GM19467 (cell line): ENCODE measurements around the gene ZSCAN26.

ENCODE experiments used
- ATAC-seq: cut with Tn5 transposase; IDR thresholded peaks from one replicate; pipeline ENCODE4 v1.9.1; 2021; ENCODE audit warnings: mild to moderate bottlenecking, moderate library complexity; ENCODE audit not compliant: unreplicated experiment

The ZSCAN26 gene

GRCh38 chr6:28266962-28267694 lies at the start of gene ZSCAN26:
TSS of gene ZSCAN26 (plus strand) at chr6:28267143. CDS start at chr6:28271920, 4,777 bp downstream.
- peak; percentile 84 for ATAC-seq

GRCh38 chr6:28217890-28218289 lies 49.1 kb upstream of the ZSCAN26 start:
- ATAC-seq = no peak

DNA sequence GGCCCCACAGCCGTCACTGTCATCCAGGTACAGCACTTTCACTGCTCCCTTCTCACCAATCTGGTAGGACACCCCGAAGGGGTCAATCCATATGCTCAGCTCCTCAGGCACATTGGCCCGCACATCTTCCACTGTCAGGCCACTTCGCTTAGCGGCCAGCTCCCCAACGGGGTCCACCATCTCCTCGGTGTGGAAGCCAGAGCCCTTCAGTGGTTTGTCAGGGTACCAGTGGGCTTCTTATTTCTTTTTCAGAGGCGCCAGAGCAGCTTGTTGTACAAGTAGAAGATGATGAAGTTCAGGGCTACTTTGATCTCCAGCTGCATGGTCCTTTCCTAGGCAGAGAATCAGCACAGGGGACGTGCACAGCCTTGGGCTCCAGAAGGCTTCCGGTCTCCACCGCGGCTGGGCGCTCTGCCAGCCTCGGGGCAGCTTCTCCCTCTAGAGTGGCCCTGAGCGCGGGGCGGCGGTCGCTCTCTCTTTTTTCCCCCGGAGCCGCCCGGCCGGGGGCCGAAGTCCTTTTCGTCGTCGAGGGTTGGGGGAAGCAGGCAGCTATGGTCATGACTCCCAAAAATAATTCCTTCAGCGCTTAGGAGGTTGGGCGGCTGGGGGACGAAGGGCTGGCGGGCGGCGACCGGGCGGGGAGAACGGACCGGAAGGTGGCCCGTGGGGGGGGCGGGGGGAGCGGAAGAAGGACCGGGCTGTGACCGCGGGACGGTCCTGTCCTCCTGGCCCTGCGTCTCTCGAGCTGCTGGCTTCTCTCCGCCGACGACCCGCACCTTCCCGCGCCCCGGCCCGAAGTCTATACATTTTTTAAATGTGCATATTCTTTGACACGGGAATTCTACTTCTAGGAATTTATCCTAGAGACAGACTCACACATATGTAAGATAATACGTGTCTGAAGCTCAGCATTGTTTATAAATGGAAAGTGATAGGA lies 48.4 kb upstream of the ZSCAN26 start:
- peak; percentile 63 for ATAC-seq

- no peak for ATAC-seq
Measured at GRCh38 chr6:28220257-28221133, 46.4 kb upstream of the ZSCAN26 start.

DNA sequence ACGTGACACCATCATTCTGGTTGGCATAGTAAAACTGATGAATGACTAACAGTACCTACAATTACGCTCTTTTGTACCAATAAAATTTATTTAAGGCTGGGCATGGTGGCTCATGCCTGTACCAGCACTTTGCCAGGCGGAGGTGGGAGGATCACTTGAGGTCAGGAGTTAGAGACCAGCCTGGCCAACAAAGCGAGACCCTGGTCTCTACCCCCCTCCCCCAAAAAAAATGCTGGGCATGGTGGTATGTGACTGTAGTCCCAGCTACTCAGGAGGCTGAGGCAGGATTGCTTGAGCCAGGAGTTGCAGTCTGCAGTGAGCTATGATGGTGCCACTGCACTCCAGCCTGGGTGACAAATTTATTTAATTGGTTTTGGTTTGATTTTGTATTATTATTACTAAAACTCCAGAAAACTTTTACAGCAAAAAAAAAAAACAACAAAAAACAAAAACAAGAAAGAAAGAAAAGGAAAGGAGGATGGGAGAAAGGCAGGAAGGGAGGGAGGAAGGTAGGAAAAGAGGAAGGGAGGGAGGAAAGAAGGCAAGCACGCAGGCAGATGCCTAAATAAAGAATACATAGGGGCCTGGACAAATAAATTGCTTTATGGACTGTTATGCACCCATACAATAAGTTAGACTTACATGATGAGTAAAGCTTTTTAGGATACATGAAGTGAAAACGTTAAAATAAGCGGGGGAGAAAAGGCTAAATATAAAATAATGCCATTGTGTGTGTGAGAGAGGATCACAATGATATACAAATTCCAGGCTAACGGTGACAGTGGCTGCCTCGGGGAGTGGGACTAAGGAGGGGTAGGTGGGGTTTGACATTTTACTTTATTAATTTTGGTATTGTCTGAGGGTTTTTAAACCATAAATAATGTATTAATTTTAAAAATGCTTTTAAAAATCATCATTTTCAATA lies 42.5 kb upstream of the ZSCAN26 start:
- ATAC-seq = no peak

DNA sequence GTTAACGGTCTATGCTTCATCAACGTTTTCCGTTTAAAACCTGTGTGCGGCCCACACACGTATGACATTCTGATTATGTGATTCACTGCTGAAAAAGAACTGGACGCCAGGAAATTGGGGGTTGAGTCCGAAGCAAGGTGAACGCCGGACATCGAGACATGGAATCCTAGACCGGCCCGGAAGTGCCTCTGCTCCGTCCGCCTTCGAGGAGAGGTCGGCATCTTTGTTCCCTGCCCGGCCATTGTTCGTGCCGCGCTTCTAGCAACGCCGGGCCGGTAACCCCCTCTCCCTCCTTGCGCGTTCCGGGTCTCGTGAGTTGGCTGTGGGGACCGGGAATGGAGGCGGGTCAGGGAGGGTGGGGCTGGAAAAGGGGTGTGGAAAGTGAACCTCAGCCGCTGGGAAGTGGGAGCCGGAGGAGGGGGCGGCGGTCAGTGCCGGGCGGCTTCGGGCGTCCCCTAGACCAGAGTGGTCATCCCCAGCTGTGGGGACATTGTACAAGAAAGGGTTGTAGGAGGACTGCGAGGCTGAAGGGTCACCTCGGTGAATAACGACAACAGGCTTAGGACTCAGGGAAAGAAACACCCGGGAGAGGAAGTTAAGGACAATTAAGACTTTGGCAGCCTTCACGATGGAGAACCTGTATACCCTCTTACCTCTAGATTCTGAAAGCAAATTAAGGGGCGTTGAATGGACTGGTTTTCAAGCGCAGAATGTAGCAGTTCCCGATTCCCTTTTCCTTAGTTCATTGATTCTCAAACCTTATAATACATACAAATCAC lies 41.7 kb upstream of the ZSCAN26 start, which contains the start of gene ZSCAN9:
Gene ZSCAN9, plus strand, starts transcription at position 220 of the 779 bp plus-strand sequence. CDS start 1,810 bp downstream, outside the sequence.
- peak; percentile 81 for ATAC-seq

DNA sequence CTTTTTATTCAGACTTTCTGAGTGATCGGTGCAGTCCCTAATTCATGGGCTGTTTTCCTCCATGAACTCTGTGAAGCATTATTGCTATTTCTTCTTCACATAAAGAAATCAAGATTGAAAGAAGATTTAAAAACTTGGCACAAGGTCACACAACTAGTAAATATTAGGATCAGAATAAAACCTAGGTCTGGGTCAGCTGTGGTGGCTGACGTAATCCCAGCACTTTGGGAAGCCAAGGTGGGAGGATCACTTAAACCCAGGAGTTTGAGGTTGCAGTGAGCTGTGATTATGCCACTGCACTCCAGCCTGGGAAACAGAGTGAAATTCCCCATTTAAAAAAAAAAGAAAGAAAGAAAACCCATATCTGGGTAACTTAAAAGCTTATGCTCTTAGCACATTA lies 40.5 kb upstream of the ZSCAN26 start:
- ATAC-seq = no peak

GRCh38 chr6:28232785-28233184 lies 34.2 kb upstream of the ZSCAN26 start:
- no peak for ATAC-seq

- no peak for ATAC-seq
Measured at GRCh38 chr6:28235912-28236452, 31.0 kb upstream of the ZSCAN26 start.

GRCh38 chr6:28239636-28240035 lies 27.3 kb upstream of the ZSCAN26 start:
- ATAC-seq = no peak

DNA sequence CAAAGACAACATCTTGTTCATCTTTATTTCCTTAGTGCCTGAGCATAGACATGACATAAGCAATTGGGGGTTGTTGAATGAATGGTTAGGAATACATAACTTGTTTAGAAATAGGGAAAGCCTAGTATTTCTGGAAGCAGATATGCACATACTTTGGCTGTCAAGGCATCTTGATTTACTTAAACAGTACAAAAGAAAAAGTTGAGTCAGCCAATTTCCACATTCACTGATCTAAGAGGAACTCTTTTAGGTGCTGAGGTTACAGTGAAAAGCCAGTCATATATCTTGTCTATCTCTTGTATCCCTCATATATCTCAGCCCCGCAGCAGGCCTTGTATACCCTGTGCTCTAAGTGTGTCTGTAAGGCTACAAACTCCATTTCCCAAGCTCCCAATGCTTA lies 26.5 kb upstream of the ZSCAN26 start:
- ATAC-seq = no peak

DNA sequence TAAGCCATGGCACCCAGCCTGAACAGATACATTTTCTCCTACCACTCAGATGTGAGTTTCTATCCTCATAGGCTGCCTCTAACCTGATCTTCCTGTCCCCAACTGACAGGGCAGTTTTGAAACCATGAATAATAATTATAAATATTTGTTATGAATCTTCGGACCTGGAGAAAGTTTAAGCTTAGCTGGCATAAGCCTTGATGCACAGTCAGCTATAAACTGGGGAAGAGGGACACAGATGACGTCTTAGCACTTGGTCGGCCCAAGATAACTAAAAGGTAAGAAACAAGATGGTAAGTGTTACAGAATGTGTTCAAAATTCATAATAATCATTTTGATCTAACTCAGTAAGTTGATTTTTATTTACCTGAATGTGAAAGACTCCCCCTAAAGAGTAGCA lies 23.0 kb upstream of the ZSCAN26 start:
- no peak for ATAC-seq

DNA sequence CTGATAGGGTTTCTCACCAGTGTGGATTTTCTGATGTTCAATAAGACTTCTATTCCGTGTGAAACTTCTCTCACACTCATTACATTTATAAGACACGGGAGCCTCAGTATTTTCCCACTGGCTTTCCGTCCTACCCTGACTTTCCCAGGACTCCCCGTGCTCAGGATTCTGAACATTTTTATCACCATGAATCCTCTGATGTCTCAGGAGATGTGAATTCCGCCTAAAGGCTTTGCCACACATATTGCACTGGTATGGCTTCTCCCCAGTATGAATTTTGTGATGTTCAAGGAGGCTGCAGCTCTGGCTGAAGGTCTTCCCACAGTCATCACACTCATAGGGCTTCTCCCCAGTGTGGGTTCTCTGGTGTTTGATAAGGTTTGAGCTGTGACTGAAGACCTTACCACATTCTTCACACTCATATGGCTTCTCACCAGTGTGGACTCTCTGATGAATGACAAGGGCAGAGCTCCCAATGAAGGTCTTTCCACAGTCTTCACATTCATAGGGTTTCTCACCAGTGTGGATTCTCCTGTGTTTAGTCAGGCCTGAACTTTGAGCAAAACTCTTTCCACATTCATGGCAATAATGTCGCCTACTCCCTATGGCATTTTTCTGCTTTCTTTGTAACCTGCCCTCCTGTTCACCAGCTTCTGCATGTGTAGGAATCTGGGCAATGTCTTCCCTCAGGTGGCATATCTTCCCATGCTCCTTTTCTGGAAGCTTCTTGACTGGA lies 21.6 kb upstream of the ZSCAN26 start:
- ATAC-seq = no peak

DNA sequence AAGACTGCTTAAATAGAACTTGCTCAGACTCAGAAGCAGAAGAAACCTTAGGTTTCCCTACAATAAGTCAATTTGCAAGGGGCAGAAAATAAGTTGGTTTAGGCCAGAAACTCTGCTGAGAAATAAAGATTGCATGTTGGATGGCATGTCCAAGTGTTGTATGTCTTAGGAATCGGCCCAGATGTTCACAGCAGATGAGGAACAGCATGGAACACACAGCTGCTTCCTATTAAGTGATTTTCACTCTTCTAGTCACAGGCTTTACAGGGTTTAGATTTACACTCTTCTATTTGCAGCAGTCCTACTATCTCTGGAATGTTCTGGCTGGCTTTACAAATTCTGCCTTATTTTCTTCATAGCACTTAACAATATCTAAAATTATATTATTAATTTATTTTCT lies 18.0 kb upstream of the ZSCAN26 start:
- no peak for ATAC-seq

DNA sequence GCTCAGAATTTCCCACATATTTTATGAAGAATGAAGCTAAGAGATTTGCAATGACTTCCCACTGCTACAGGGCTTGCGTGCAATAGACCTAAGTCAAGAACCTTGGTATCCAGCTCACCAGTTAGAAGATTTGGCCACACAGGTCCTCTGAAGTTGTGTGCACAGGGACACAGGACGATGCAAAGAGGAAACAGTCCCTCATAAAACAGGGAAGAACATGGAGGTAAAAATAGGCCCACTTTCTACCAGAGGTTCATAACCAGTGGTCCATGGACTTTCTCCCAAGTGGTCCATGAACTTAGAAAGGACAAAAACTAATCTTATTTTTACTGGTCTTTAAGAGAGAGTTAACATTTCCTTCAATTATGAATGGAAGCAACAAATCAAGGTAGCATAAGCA lies 16.2 kb upstream of the ZSCAN26 start:
- ATAC-seq = no peak

GRCh38 chr6:28251661-28252008 lies 15.3 kb upstream of the ZSCAN26 start:
- ATAC-seq = peak; percentile 42

- ATAC-seq = peak; percentile 68
Measured at GRCh38 chr6:28252009-28252975, 14.7 kb upstream of the ZSCAN26 start, which contains the start of gene ZKSCAN4. TSS of gene ZKSCAN4 (minus strand) at chr6:28252269. CDS start at chr6:28251980, 289 bp downstream.
